AG09309 (cell line): ENCODE data around the gene GNAT1.

Source experiments
- DNase-seq: peaks from one replicate; pipeline ENCODE4 v3.0.0-alpha.2; 2010; ENCODE audit warnings: low read depth
- H3K4me3 ChIP-seq: 2 replicates; pipeline ENCODE4 v1.5.1; 2011; ENCODE audit warnings: mild to moderate bottlenecking, low read depth, low read length, moderate library complexity; ENCODE audit not compliant: control insufficient read depth
- CTCF ChIP-seq: IDR thresholded peaks from 2 replicates; pipeline ENCODE4 v1.5.1; 2011; ENCODE audit warnings: mild to moderate bottlenecking, low read depth, low read length, inconsistent platforms; ENCODE audit not compliant: insufficient read depth, control insufficient read depth; ENCODE audit errors: missing control alignments

The GNAT1 gene

DNA sequence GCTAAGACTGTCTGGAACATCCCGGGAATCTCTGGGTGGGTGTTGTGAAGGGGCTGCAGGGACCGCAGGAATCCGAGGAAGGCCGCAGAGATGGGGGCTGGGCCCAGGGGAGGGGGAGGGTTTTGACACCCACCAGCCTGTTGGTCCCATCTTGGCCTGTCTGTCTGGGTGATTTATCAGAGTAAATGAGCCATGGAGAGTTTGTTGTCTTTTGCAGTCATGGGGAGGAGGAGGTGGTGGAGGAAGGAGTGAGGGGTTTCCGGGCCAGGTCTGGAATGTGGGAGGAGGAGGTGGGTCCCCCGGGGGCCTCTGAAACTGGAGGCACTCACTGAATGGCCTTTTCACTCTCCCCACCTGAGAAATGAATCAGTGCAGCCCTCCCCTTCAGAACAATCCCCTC, 24.8 kb upstream of the GNAT1 start:
- TF ChIP-seq CTCF = no peak
- DNase-seq = no peak
- no peak overlapping the region for H3K4me3 ChIP-seq

- TF ChIP-seq CTCF = no peak
- DNase-seq = no peak
These were observed 24.2 kb upstream of the GNAT1 start for GRCh38 chr3:50167069-50167840.

GRCh38 chr3:50167841-50168209, 23.6 kb upstream of the GNAT1 start:
- no peak for TF ChIP-seq CTCF
- H3K4me3 ChIP-seq = no peak overlapping the region
- DNase-seq = no peak

More at GRCh38 chr3:50167069-50167840, 24.2 kb upstream of the GNAT1 start:
- H3K4me3 ChIP-seq = no peak overlapping the region

- DNase-seq = no peak
- no peak overlapping the region for H3K4me3 ChIP-seq
- TF ChIP-seq CTCF = no peak
These were observed 23.0 kb upstream of the GNAT1 start for GRCh38 chr3:50168388-50168787.

DNA sequence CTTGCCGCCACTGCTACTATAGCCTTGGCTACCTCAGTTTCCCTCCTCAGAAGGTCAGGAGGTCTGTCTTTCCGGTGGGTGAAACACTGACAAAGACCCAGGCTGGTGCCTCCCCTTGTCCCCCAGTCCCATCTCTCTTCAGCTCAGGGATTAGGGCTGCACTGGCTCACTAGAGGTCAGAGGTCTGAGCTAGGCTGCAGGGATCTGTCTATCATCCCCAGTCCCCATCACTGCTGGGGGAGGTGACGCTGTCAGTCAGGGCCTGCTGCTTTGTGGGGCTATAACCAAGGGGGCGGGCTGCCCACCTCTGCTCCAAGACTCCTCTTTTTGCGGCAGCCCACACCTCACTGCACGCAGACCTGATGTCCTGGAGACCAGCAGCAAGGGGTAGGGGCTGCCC, 22.6 kb upstream of the GNAT1 start:
- no peak overlapping the region for H3K4me3 ChIP-seq
- no peak for TF ChIP-seq CTCF
- DNase-seq = no peak

- no peak overlapping the region for H3K4me3 ChIP-seq
- no peak for TF ChIP-seq CTCF
- no peak for DNase-seq
These were observed 22.1 kb upstream of the GNAT1 start for GRCh38 chr3:50169232-50169832.
